Measurements from ENCODE around the gene GPRIN3.
"Not testable (repeated sequence)": the region's sequence is repeated elsewhere in the genome, so short reads cannot be mapped to it uniquely, and the experiment has no call there.

GPRIN3 gene

DNA sequence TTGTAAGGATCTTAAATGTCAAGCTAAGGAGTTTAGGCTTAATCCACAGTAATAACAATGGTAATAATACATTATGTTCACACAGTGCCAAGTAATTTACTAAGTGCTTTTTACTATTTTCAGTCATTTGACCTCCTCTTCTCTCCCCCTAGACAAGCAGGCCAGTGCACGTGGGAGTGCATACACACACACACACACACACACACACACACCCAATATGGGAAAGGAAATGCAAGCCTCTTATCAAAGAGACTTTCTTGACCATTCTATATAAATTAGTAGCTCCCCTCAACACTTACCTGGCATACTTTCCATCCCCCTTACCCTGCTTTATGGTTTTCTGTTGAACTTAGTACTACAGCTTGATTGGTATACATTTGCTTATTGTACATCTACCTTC, 3.8 kb upstream of the GPRIN3 start:
- no peak for DNase-seq

DNA sequence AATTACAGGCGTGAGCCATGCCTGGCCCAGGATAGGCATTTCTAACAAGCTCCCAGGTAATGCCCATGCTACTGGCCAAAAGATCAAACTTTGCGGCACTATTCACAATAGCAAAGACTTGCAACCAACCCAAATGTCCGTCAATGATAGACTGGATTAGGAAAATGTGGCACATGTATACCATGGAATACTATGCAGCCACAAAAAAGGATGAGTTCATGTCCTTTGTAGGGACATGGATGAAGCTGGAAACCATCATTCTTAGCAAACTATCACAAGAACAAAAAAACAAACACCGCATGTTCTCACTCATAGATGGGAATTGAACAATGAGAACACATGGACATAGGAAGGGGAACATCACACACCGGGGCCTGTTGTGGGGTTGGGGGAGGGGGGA, 1.6 kb upstream of the GPRIN3 start:
- DNase-seq: not testable (repeated sequence)

DNA sequence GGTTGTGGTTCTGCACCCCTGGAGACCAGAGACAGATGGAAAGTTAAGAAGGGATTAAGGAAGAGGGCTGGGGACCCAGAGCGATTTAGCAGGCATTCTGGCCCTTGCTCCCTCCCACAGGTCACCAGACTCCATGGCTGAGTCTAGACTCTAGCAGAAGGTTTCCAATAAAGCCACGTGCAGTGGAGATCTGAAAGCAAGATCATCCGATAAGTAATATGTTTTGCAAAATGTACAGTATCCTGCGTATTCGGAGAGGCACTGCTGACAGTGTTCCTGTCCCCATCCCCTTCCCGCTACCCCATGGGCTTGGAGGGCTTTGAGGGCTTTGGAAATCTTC, 531 bp upstream of the GPRIN3 start:
- no peak for DNase-seq

DNA sequence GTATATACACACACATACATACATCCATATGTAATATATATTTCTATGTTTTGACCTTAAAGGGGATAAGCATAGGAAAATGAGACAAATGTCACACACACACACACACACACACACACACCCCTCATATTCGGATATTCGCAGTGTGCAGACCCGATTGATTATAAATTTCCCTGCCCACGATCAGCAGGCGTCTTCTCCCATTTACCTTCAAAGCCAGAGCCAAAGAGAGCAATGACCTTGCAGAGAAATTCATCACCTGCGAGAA, 488 bp downstream of the GPRIN3 start:
- DNase-seq: no peak

DNA sequence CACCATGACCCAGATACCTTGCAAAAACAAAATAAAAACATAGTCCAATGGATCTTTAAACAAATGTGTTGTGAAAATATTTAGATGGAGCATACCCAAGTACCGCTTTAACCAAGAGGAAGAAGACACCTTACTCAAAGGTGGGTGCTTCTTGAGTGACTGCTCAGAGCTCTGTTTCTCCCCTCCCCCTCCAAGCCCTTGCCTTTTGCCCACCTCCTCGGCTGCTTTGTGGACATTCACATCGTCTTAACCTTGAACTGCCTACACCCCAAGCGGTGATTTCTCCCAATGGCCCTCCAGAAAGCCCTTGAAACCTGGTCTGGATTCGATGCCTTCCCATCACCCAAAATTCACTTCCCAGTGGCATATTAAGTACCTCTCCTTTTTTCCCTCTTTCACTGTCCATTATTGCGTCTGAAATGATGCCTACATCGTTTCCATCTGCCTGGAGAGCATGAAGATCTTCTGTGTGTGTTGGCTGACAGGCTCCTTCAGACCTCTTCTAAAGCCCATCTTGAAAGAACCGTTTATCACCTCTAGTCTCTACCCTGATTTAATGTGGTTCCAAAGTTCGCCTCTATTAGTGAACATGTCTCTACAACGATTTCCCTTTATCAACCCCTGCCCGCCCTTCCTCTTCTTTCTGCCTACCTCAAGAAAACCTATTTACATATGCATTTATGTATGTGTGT, 968 bp downstream of the GPRIN3 start:
- no peak for DNase-seq

DNA sequence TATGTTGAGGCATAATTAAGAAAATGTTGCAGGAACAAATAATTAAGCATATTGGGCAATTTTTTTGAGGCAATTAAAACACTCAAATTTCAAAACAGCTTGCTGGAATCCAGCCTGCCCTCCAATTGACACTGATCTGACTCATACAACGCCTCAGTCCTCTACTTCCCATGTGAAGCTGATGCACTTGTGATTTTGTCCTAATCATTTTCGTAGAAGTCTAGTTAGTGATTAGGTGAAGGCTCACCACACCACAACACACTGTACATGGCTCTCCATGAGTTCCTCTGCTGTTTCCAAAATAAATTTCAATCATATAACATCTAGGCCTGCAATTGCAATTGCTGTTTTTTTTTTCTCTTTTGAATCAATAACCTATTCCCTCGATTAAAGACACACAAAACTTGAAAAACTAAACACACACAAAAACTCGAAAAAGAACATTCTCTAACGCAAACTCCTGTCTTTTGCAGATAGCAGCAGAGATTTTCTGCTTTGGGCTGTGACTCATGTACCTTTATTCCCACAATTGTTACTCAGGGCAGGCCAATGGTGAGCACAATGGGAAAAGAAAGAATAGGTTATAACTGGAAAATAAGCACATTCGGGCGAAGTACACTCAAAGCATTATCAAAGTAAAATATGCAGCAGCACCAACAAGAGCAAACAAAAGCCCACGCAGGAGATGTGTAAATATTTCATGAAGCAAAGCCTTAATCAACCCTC, 1.7 kb downstream of the GPRIN3 start:
- DNase-seq: peak in 1 of 2 donors; percentile 35

DNA sequence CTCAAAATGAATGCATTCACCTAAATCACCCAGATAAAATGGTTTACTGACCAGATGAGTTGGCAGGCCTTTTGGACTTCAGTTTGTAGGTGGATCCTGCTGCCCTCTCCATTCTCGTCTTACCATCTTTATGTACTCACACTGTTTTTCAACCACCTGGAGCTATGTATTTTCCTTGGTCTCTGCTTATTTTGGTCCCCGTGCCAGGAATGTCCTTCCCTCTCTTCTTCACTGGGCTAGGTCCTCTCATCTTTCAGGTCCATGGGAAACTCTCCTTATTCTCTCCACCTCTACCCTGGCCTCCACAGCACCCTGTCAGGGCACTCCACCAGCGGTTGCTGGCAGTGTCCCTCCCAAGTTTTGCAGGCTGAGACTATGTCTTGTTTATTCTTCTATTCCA, 2.6 kb downstream of the GPRIN3 start:
- DNase-seq: no peak

DNA sequence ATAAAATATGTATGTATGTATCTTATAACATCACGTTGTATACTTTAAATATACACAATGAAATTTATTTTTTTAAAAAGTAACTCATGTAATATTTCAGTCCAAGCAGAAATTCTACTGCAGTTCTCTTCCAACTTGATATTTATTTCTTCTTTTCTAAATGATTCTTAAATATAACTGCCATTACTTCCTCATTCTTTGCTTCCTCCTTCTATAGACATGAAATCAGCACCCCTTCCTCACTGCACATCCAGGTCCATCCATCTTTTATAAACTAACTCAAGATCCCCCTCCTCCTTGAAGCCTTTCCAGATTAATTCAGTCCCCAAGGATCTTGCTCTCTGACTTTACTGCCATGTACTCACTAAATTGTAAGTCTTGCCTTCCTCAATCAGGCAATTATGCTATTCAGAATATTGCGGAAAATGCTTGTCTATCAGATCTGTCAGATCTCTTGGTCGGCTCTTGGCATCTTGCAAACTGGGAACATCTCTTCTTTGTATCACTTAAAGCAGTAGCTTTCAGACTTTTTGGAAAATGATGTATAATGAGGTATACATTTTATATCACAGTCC, 3.7 kb downstream of the GPRIN3 start:
- no peak for DNase-seq

DNA sequence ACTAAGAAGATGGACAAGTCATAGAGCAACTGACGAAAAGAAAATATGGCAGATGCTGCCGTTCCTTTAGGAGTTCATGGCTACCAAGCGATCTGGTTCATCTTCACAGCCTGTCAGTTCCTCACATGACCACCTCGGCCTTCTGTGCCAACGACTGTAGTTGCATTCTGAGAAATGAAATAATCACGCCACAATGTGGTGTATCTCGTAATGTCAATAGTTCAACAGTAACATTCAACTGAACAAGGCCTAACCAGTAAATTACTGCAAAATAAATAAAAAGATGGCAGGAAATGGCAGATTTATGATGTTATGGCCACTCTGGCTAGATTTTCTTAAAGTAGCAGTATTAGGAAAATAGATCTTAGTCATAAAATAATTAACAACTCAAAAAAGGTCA, 4.4 kb downstream of the GPRIN3 start:
- DNase-seq: peak; percentile 79 to 91

DNA sequence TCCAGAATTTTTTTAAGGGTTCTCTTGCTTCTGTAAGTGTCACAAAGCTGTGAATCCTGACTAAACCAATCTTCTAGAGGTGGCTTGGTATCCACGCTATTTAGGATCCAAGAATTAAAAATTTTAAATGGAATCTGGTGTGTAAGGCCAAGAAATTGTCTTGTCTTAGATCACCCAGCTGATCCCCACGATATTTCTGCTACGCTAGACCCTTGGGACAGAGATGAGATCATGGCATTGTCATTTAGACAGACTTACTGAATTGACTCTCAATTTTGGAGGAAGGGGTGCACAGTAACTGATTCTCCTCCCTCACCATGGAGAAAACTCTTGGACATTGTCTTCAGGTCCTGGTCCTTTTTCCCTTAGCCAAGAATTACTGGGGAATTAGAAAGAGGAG, 5.7 kb downstream of the GPRIN3 start:
- no peak for DNase-seq

DNA sequence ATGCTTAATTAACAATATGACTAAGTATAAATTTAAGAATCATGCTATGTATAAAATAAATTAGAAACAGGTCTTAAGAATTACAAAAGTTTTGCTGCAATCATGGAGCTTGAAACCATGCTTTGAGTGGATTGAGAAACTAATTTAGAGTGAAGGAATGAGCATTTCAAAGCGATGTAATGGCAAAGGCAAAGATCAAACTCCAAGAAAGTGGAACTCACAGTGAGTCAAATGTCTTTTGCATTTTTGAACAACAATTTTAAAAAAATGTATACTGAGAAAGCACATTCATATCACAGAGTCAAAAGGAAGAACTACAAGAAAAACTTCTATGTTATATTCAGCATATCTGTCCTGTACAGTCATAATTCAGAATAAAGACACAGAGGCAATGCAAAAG, 6.6 kb downstream of the GPRIN3 start:
- no peak for DNase-seq

DNA sequence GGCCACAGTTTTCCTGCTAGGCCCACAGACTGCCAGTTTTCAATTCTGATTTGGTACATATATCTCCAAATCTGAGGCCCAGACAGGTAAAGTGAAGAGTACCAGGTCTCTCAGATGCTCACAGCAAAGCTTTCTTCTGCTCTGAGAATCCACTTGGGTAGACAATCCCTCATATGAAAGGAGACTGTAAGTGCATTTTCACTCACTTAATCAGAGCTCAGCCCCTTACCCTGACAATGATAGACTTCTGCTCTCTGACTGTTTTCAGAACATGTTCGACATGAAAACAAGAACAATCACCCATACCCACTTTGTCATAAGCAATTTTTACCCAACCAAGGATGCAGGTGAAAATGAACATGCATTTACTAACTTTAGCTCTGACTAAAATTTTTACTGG, 7.1 kb downstream of the GPRIN3 start:
- DNase-seq: no peak

DNA sequence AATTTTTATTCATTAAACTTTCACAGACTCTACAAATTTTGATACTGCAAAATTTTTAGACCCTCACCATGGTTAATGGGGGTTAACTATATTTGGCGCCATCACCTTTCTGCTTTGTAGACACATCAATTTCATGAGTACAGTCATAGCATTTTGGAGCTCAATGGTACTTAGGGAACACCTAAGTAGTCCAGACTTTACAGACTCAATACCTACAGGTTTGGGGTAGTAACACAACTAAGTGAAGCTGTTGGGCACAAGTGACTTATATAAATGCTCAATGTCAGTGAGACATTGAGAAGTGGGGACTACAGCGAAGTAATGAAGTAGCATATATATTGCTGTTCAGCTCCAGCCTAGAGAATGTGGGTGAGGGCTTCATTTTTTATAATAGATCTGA, 7.5 kb downstream of the GPRIN3 start:
- DNase-seq: no peak

DNA sequence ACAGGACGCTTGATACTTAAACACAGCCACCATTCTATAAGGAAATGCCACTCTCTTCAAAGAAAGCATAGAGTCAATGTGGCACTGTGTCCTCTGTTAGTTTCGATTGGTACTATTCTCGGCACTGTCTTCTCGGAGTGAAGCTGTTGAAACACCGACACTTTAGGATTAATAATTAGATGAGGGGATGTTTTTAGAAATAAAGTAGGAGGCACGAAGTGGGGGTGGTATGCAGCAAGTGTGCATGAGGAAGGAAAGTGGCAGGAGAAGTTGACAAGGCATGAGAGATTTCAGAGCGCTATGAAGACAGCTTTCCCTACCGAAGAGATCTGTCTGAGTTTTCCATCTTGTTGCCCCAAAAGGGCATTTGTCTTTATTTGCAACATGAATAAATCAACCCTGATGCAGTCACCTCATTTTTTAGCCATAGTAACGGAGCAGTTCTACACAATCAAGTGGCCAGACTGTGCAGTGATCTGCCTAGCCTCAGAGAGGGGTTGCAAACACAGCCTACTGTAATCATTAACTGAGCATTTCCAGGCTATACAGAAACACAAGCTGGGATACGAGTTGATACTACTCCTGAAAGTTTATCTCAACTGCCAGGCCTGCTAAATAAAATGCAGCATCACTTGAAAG, 8.3 kb downstream of the GPRIN3 start:
- peak in 1 of 2 donors; percentile 45 for DNase-seq

DNA sequence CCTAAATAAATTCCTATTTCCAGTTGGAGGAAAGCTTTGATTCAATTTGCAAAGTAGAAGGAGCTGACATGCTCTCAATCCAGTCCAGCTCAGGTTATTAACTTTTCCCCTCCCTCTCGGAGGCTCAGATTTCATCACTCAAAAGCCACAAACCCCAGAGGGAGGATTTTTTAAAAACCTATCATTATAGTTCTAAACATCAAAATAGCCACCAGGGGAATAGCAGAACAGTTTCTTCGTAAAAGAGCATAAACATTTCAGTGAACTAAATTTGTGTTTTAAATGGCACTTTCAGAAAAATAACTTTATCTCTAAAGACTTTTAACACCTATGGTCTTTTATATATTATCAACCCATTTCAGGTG, 8.8 kb downstream of the GPRIN3 start:
- peak; percentile 39 to 83 for DNase-seq

DNA sequence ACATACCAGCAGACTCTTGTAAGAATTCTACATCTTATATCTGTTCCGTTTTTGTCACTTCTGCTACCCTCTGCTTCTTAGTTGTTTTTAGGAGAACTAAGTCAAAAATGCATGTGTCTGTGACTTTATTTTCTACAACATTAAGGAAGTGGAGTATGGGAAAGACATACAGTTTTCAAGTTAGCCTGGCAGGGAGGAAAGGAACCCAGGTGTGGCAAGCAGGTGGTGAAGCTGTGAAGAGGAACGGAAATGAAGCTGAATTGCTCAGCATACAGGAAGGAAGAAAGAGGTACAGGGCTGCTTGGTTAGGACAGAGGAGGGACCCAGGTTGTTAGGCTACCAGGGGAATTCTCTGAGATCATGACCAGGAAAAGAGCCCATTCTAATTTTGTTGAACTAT, 9.4 kb downstream of the GPRIN3 start:
- DNase-seq: peak; percentile 58 to 82

DNA sequence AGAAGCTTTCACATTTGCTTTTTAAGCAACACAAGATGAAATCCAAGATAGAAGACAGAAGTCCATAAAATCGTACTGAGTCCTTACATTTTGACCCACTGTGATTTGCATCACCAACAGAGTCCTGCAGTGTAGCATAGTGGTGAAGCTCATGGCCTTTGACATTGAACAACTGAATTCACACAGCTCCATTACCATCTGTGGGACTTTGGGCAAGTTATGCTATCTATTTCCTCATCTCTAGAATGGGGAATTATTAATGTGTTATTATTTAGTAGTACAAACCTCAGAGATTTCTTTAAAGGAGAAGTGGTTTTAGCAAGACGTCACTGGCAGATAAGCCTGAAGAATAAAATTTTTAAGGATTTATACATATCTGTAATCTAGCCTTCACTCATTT, 10.7 kb downstream of the GPRIN3 start:
- DNase-seq: no peak

DNA sequence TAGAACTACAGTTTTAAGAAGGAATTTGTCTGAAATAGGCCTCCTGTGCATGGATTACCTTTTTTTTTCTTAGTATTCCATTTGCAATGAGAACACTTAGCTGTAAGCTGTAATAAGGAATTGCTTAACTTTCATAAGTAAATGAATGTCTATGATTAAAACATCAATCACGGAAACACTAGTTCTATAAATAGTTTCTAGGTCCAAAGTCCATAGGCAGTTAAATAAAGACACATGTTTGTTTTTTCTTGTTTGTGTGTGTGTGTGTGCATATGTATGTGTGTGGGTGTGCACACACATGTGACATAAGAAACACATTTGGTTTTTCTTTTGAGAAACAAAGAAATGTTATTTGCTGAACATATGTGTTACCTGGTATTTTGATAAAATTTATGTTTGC, 11.2 kb downstream of the GPRIN3 start:
- no peak for DNase-seq

DNA sequence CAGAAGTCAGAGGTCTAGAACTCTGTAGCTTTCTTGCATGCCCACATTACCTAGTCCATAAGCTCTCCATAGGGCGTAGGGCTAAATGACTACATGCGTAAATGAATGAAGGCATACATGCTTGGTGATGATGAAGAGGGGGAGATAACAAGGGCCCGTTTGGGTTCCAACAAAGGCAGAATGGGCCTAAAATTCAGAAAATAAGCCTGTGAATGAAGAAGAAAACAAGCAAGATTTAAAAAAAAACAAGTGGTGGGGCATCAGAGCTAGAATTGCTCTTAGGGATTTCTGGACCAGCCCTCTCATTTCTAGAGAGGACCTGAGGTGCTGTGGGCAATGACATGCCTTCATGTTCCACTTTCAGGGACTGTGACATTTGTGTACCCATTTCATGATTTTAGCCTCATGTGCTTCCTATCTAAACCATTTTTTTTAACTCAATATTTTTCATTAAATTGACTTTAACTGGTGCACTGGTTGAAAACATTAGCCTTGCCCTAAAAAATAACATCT, 12.1 kb downstream of the GPRIN3 start:
- DNase-seq: no peak

DNA sequence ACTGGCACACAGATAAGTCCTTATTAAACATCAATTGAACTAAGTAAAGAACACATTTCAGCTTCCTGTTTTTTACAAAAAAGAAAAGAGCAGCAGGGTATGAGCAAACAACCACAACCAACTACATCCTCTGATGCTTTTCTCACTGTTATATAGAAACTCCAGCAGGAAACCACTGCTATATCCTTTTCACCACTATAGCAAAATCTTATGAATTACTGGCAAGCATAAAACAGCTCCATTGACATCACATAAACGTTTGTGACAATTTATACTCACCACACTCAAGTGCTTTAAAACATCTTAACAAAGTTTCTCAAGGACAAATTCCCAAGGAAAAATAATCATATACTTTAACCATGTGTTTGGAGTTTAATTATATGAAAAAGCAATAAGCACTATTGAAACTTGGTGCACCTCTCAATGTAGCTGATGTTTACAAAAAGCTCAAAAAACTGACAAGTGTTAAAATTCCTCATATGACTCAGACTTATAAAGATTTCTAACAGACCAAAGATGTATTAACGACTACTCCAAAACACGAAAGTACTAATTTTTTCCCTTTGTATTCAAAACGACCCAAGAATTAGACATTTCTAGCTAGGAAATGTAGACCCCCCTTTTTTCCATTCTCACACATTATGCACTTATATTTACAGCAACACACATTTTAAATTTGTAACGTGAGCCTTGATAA, 12.9 kb downstream of the GPRIN3 start:
- peak in 1 of 2 donors; percentile 90 for DNase-seq

DNA sequence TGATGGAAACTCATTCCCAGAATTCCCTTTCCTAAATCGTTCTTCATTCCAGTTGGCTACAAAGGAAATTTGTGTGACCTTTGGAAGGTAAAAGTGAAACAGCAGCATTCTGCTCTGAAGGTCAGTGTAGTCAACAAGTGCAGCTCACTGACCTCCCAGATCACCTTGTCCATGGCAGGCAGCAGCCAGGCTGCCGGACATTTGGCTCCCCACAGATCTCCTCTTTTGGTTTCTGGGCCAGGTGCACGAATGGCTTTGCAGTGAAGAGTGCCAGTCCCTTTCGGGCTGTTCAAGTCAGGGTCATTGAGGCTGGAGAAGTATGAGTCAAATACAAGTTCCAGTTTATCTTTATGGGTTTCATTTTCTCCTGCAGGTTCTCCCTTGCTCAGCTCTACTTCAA, 14.3 kb downstream of the GPRIN3 start:
- no peak for DNase-seq

DNA sequence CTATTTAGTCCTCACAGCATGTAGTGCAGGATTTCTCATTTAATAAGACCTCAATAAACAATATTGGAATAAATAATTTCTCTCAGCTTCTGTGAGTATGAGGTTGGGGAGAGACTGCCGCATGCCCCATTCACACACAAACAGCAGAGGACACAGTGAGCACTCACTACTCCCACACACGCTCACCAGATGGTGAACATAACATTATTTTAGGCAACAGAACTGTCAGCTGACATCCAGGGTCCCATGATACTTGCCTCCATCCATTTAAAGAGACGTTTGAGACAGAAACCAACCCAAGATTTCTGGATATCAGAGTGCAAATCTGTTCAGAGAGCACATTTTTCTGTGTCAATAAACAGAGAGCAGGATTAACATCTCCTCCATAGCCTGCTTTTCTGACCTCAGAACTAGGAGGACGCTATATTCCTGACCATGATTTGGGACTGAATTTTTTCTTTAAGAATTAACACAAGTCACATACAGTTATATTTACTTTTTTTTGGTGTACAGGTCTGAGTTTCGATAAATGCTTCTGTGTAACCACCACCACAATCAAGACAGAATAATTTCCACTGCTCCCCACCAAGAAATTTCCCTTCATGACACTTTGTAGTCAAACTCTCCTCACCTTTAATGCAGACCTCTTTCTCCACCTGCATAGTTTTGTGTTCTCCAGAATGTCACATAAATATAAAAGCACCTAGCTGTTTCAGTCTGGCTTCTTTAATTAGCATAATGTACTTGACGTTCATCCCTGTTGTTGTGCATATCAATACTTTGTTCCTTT, 16.7 kb downstream of the GPRIN3 start:
- DNase-seq: peak; percentile 25 to 64

DNA sequence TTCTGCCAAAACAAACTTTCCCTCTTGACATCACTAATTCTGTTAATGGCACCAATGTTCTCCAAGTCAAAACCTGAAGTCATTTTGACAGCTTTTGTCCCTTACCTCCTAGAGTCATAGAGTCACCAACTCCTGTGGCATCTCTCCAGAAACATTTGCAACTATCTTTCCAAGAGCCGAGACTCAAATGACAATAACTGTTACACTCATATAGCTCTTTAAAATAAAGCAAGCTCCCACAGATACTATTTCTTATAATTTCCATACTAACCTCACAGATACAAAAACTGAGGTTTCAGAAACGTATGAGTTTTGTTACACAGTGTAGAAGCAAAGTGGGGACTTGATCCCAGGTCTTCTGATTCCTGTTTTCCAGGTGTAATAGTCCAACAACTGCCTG, 18.3 kb downstream of the GPRIN3 start:
- no peak for DNase-seq
